HG02981 (cell line): Measurements from ENCODE around the gene OPHN1.

Experiments used
- ATAC-seq: cut with Tn5 transposase; IDR thresholded peaks from one replicate; pipeline ENCODE4 v1.9.1; 2021; ENCODE audit warnings: mild to moderate bottlenecking, moderate library complexity; ENCODE audit not compliant: unreplicated experiment

OPHN1 gene

GRCh38 chrX:68254738-68255645 lies 178.3 kb downstream of the OPHN1 start:
- no peak for ATAC-seq

- ATAC-seq = no peak
These were observed 180.6 kb downstream of the OPHN1 start for GRCh38 chrX:68252664-68253063.

GRCh38 chrX:68249903-68250302 lies 183.4 kb downstream of the OPHN1 start:
- ATAC-seq = no peak

DNA sequence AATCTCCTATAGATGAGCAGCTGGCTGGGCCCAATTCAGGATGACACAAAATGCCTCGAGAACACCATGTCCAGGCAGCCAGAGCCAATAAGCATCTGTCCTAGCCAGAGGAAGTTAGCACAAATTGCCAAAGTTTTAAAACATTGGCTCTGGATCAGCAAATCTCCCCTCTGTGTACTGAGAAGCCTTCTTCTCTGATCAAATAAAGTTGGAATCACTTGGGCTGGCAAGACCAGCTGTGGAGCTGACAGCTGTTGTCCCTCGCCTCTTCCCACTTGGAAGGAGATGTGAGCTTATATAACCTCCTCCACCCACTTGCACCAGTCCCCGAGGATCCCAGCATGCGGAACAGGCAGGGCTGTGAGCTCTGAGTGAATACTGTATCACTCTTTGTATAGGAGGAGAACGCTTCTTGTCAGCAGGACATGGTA lies 183.9 kb downstream of the OPHN1 start:
- ATAC-seq = no peak

GRCh38 chrX:68238568-68238967 lies 194.7 kb downstream of the OPHN1 start:
- no peak for ATAC-seq

DNA sequence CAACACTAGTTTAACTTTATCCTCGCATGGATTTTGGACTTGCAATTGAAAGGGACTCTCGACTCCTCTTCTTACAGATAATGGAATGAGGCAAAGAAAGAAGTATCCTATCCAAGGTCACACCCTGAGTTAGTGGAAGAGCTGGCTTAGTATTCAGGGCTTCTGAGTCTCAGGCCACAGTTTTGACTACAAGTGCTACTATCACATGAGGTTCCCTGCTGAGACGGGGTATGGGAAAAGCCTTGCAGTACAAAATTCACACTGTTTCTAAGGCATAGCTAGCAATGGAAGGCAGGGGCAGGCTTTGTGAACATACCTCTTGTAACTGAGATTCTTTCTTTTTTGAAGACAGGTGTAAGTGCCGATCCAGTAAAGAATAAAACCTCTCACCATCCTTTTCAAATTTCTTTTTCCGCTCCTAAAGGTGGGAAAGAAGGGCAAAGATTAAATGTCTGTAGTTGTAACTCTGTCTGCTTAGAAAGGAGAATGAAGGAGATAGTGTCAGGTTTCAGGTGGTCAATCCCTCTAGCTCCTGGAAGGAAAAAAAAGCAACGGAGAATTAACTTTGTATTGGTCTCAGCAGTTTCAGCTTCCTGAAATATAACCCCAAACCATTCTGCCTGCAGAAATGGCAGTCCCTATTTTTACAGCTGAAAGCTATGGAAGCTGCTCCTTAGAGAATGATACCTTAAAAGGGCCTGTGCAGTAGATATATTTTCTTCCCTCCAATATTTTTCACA lies 199.0 kb downstream of the OPHN1 start:
- no peak for ATAC-seq

- no peak for ATAC-seq
These were observed 201.1 kb downstream of the OPHN1 start for GRCh38 chrX:68232206-68232605.

- ATAC-seq = no peak
These were observed 224.3 kb downstream of the OPHN1 start for GRCh38 chrX:68209008-68209407.

DNA sequence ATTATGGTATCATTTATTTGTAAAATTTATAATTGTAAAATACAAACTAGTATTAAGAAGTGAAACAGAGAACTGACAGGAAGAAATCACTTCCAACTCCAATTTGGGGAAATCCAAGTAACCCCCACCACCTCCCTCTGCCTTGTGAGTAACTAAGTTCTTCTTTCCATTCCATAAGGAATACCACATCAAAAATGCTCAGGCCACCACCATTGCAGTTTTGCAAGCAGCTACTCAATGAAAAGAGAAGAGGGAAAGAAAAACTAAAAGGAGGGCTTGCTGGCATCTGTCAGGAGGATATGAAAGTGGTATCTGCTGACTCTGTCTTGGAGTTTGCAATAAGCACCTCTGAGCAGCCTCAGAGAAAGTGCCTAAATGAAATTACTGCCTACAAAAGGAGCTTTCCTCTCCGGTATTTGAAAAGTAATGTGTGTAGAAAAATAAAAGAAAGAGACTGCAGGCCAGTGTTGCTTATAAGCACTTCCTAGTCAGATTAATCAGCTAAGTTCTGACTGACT lies 228.7 kb downstream of the OPHN1 start:
- no peak for ATAC-seq

GRCh38 chrX:68203646-68204045 lies 229.6 kb downstream of the OPHN1 start:
- peak; percentile 86 for ATAC-seq

GRCh38 chrX:68203211-68203610 lies 230.1 kb downstream of the OPHN1 start:
- ATAC-seq = peak; percentile 15

DNA sequence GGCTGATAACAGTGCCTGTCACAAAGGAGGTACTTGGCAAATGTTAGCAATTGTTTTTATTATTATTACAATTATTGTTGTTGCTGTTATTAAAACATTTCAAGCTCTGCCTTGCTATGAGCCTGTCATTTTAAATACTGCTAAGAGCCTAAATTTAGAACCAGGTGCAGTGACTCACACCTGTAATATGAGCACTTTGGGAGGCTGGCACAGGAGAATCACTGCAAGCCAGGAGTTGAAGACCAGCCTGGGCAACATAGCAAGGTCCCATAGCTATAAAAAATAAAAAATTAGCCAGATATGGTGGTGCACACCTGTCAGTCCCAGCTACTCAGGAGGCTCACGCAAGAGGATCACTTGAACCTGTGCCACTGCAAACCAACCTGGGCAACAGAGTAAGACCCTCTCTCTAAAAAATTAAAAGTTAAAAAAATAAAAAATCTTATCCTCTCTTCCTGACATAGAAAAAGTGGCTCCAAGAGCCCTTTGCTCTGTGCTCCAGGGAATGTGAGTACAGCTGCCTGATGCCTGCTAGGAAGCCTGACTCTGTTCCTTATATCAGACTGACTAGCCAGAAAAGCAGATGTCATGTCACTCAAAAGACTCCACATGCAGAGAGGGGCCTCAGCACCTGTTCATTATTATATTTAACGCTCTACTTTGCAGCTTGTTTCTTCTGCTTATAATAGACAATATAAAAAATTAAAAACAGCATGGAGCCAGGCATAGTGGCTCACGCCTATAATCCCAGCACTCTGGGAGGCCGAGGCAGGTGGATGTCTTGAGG lies 234.0 kb downstream of the OPHN1 start:
- no peak for ATAC-seq

DNA sequence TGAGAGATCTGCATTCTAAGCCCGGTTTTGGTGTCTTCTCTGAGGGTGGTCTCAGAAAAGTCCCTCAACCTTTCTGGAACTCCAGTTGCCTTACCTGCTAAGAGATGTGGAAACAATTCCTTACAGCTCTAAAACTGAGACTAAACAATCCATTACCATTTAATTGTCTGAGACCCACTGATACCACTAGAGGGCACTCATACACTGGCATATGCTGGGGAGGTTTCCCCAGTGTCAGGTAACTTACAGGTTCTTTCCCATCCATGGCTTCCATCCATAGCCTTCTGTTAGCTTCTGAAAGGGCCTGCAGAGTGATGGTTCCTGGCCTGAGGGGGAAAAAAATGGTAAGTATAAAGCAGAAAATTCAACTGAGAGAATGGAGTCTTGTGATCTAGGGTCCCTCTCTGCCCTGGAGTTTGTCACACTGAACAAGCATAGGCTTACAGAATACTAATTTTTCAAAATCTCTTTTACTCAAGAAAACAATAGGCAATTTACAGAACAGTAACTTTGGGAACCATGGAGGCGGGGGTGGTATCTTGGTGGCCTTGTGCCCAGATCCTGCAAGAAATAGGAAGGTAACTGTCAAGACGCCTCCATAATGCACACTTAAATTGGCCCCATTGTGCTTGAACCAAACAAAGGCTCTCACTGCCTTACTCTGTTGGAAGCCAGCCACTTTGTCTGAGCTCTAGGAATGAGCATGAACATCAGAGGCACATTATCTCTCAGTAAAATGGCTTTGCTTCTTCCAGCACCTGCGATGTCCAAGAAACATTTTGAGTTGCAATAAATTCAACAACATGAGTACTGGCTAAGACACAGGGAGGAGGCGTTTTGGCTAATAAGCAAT lies 236.1 kb downstream of the OPHN1 start:
- peak; percentile 61 for ATAC-seq

GRCh38 chrX:68195561-68195960 lies 237.7 kb downstream of the OPHN1 start:
- ATAC-seq = no peak

GRCh38 chrX:68193786-68194185 lies 239.5 kb downstream of the OPHN1 start:
- ATAC-seq = no peak

- ATAC-seq = no peak
These were observed 240.1 kb downstream of the OPHN1 start for GRCh38 chrX:68193234-68193633.

GRCh38 chrX:68190799-68191198 lies 242.5 kb downstream of the OPHN1 start:
- no peak for ATAC-seq

DNA sequence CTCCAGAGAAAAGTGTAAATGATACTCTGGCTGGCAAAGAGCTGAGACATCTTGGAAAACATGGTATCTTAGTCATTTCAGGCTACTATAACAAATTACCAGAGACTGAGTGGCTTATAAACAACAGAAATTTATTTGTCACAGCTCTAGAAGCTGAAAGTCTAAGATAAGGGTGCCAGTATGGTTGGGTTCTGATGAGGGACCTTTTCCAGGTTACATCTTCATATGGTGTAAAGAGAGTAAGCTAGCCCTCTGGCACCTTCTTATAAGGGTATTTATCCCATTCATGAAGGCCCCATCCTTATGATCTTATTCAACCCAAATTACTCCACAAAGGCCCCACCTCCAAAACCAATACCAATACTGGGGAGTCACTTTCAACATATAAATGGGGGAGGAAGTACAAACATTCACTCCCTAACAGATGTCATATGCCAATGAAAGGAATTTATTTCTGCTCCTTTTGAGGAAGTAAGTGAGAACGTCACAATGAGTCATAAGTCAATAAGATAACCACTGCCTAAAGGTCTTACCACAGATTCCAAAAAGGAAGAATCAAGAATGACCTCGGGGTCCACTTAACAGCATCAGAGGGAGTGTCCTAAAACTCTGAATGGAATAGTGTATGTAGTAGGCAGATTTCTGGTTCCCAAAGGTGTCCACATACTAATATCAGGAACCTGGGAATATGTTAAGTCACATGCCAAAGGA lies 246.6 kb downstream of the OPHN1 start:
- no peak for ATAC-seq

GRCh38 chrX:68185161-68185560 lies 248.1 kb downstream of the OPHN1 start:
- ATAC-seq = no peak
